Caco-2 (cell line): ENCODE results near the gene RTCA. TPM values are rescaled to one million over a fixed set of nuclear protein-coding genes. Genes with fewer than 3 reads are reported as not detected.

Experiments used
- BruUV-seq: library from RNA; stranded (reverse); fragments of 400-500 nt; replicated peaks from 2 replicates; lab custom pipeline; 2021; lab: Mats Ljungman, UMichigan
- CTCF ChIA-PET: fragments of 300-600 bp; sonication (Branson Sonifier 250); formaldehyde crosslinking; loops from one replicate; lab custom pipeline; 2022; ENCODE audit warnings: antibody characterized with exemption; lab: Charles Lee
- POLR2A ChIA-PET: fragments of 300-600 bp; sonication (Branson Sonifier 250); formaldehyde crosslinking; loops from one replicate; lab custom pipeline; 2022; ENCODE audit warnings: antibody characterized with exemption; lab: Charles Lee
- DNase-seq, 2 experiments: peaks; one replicate each; pipeline versions ENCODE4 v3.0.0 to v3.0.0-alpha.2; 2020 to 2022
- H3K27me3 ChIP-seq: replicated peaks from 2 replicates; pipeline ENCODE4 v1.6.0; 2011; ENCODE audit warnings: low read length; ENCODE audit not compliant: control insufficient read depth, insufficient read depth
- H3K36me3 ChIP-seq: 2 replicates; pipeline ENCODE4 v1.5.1; 2011; ENCODE audit warnings: low read length; ENCODE audit not compliant: control insufficient read depth, insufficient read depth
- H3K4me1 ChIP-seq: fragments of 250-450 bp; sonication (Bioruptor Pico); 2 replicates; pipeline ENCODE4 v1.5.1; 2020; ENCODE audit warnings: mild to moderate bottlenecking
- H3K4me3 ChIP-seq: 2 replicates; pipeline ENCODE4 v1.5.1; 2011; ENCODE audit warnings: low read depth, mild to moderate bottlenecking, control low read depth, low read length
- H3K9me3 ChIP-seq: fragments of 250-450 bp; sonication (Bioruptor Pico); 2 replicates; pipeline ENCODE4 v1.5.1; 2020; ENCODE audit warnings: mild to moderate bottlenecking, moderate library complexity
- H3K27ac Mint-ChIP-seq: one replicate; pipeline ENCODE4 v1.8.0; 2022; ENCODE audit warnings: mixed read lengths; ENCODE audit not compliant: unreplicated experiment
- H3K27me3 Mint-ChIP-seq: one replicate; pipeline ENCODE4 v1.8.0; 2022; ENCODE audit warnings: mixed read lengths; ENCODE audit not compliant: insufficient read depth, unreplicated experiment
- H3K36me3 Mint-ChIP-seq: one replicate; pipeline ENCODE4 v1.8.0; 2022; ENCODE audit warnings: mild to moderate bottlenecking, mixed read lengths; ENCODE audit not compliant: insufficient read depth, unreplicated experiment
- H3K4me1 Mint-ChIP-seq: one replicate; pipeline ENCODE4 v1.8.0; 2022; ENCODE audit warnings: low read depth, mixed read lengths; ENCODE audit not compliant: unreplicated experiment
- H3K4me3 Mint-ChIP-seq: one replicate; pipeline ENCODE4 v1.8.0; 2022; ENCODE audit warnings: mild to moderate bottlenecking, moderate library complexity, mixed read lengths; ENCODE audit not compliant: unreplicated experiment
- H3K9me3 Mint-ChIP-seq: one replicate; pipeline ENCODE4 v1.8.0; 2022; ENCODE audit warnings: mixed read lengths; ENCODE audit not compliant: unreplicated experiment
- intact Hi-C: fragments of 100-400 bp; cut with micrococcal nuclease; formaldehyde crosslinking; loops from one replicate; pipeline ENCODE4 v1.10.0; 2022; ENCODE audit not compliant: unreplicated experiment
- total RNA-seq: library from RNA; stranded (reverse); gene quantifications from 2 replicates; pipeline ENCODE4 v1.2.3, GENCODE V29; 2022
- TF ChIP-seq, protein P1 (sequence below), 2 experiments: fragments of 200-600 bp in 1 of 2; IDR thresholded peaks; 1 replicate in 1 of 2; 2 replicates in 1 of 2; pipeline versions ENCODE4 v1.5.1 to v1.8.0; 2011 to 2022; ENCODE audit warnings: antibody characterized with exemption in 1 of 2, control low read depth in 1 of 2, inconsistent platforms in 1 of 2, low read depth in 1 of 2, low read length in 1 of 2, mild to moderate bottlenecking in 1 of 2, moderate library complexity in 1 of 2; ENCODE audit not compliant: insufficient read depth in 1 of 2, severe bottlenecking in 1 of 2, unreplicated experiment in 1 of 2

Gene RTCA
- total RNA-seq, 1 experiment from 2014 or later, result 31.4 TPM

DNA sequence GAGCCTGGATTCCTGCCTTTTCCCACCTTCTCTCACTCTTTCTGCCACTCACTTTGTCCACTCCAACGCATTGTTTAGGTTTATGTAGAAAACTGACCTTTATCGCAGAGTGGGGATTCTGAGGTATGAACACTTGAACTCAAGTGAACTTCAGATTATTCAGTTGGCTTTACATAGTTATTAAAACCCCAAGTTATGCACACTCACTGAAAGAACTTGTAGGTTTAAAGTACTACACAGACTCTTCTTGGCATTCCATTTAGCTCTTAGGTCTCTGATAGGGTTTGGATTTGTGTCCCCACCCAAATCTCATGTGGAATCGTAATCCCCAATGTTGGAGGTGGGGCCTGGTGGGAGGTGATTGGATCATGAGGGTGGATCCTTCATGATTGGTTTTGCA is 39.9 kb downstream of the RTCA start:
- ChIA-PET POLR2A (no interaction called here), CTCF (no interaction called here)
- no TSS peak for BruUV-seq
- H3K36me3 Mint-ChIP-seq, result no peaks in the 10 kb centered on the region
- H3K9me3 Mint-ChIP-seq, result no peaks in the 10 kb centered on the region
- Histone ChIP-seq H3K27me3 (no peaks in the 10 kb centered on the region), H3K4me1 (no peaks in the 10 kb centered on the region), H3K4me3 (no peak overlapping the region), H3K9me3 (no peaks in the 10 kb centered on the region), H3K36me3 (no peaks in the 10 kb centered on the region)
- no peaks in the 10 kb centered on the region for H3K4me1 Mint-ChIP-seq
- DNase-seq, result no peak
- H3K4me3 Mint-ChIP-seq, result no peak overlapping the region
- intact Hi-C loops, result no loop called here
- TF ChIP-seq, protein P1, sequence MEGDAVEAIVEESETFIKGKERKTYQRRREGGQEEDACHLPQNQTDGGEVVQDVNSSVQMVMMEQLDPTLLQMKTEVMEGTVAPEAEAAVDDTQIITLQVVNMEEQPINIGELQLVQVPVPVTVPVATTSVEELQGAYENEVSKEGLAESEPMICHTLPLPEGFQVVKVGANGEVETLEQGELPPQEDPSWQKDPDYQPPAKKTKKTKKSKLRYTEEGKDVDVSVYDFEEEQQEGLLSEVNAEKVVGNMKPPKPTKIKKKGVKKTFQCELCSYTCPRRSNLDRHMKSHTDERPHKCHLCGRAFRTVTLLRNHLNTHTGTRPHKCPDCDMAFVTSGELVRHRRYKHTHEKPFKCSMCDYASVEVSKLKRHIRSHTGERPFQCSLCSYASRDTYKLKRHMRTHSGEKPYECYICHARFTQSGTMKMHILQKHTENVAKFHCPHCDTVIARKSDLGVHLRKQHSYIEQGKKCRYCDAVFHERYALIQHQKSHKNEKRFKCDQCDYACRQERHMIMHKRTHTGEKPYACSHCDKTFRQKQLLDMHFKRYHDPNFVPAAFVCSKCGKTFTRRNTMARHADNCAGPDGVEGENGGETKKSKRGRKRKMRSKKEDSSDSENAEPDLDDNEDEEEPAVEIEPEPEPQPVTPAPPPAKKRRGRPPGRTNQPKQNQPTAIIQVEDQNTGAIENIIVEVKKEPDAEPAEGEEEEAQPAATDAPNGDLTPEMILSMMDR (IDR thresholded peaks at IDR 0.05; ENCODE audit: insufficient read depth in 1 of 2, low read depth in 1 of 2, low read length in 1 of 2, severe bottlenecking in 1 of 2, unreplicated experiment in 1 of 2), result no peak
- H3K27ac Mint-ChIP-seq, result no peak overlapping the region
- no peaks in the 10 kb centered on the region for H3K27me3 Mint-ChIP-seq

DNA sequence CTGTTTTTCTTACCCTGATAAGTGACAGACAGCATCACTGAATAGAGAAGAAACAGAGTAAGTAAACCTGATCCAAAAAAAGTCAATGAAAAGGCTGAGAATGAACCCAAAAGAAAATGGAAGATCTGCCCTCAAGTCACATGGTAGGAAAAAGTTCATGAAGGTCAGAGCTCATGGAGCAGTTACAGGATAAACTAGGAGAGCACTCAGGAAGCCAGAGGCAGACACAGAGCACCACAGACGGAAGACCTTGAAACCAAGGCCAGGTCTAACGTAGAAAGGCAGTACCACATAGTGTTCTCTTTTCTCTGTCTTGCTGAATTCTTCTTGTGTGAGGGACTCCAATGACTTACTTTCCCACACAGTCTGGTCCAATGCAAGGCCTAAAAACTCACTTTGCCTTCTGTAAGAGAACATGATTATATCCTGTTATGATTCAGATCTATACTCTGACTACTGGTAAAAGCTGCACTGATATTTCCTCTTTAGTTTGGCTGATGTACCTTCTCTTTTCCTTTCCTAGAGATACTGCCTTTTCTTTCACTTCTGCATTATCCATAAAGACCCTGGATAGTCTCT is 40.8 kb downstream of the RTCA start:
- no peaks in the 10 kb centered on the region for H3K27me3 ChIP-seq
- ChIA-PET CTCF (no interaction called here), POLR2A (no interaction called here)
- Mint-ChIP-seq H3K4me1 (no peaks in the 10 kb centered on the region), H3K27ac (no peak overlapping the region), H3K4me3 (no peak overlapping the region), H3K27me3 (no peaks in the 10 kb centered on the region), H3K9me3 (no peaks in the 10 kb centered on the region), H3K36me3 (no peaks in the 10 kb centered on the region)
- no TSS peak for BruUV-seq
- TF ChIP-seq, protein P1 (IDR thresholded peaks at IDR 0.05; ENCODE audit: insufficient read depth in 1 of 2, low read depth in 1 of 2, low read length in 1 of 2, severe bottlenecking in 1 of 2, unreplicated experiment in 1 of 2), result no peak
- H3K4me1 ChIP-seq, result no peaks in the 10 kb centered on the region
- H3K9me3 ChIP-seq, result no peaks in the 10 kb centered on the region
- intact Hi-C loops, result no loop called here
- no peak overlapping the region for H3K4me3 ChIP-seq
- no peak for DNase-seq
- no peaks in the 10 kb centered on the region for H3K36me3 ChIP-seq

DNA sequence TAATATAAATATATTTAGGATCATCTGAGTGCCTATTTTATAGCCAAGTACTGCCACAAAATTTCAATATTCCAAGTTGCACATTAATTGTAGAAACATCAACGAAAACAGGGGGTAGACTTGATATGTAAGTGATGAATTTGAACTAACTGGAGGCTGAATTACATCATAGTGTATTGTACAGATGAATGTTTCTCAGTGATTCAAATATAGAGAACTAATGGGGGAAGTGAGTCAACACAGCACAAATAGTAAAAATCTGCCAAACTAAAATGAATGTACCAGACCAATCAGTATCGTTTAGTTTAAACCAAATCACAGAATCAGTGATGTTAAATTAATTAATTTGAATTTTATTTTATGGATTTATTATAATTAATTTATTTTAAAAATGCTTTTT is 42.8 kb downstream of the RTCA start:
- no peak overlapping the region for H3K4me3 Mint-ChIP-seq
- BruUV-seq, result no TSS peak
- CTCF ChIA-PET, result no interaction called here
- intact Hi-C loops, result no loop called here
- H3K9me3 ChIP-seq, result no peaks in the 10 kb centered on the region
- H3K36me3 Mint-ChIP-seq, result no peaks in the 10 kb centered on the region
- no peak overlapping the region for H3K27ac Mint-ChIP-seq
- DNase-seq, result no peak
- H3K4me1 ChIP-seq, result no peaks in the 10 kb centered on the region
- no peaks in the 10 kb centered on the region for H3K9me3 Mint-ChIP-seq
- H3K4me1 Mint-ChIP-seq, result no peaks in the 10 kb centered on the region
- no peak overlapping the region for H3K4me3 ChIP-seq
- no peaks in the 10 kb centered on the region for H3K27me3 Mint-ChIP-seq
- POLR2A ChIA-PET, result no interaction called here
- TF ChIP-seq, protein P1 (IDR thresholded peaks at IDR 0.05; ENCODE audit: insufficient read depth in 1 of 2, low read depth in 1 of 2, low read length in 1 of 2, severe bottlenecking in 1 of 2, unreplicated experiment in 1 of 2), result no peak
- no peaks in the 10 kb centered on the region for H3K36me3 ChIP-seq
- H3K27me3 ChIP-seq, result no peaks in the 10 kb centered on the region
